GM12878 (cell line): Measurements from ENCODE around the gene ETHE1. TPM values are rescaled to one million over a fixed set of nuclear protein-coding genes. Genes with fewer than 3 reads are reported as not detected.

Experiments used
- ATF7 ChIP-seq: fragments of 450-650 bp; IDR thresholded peaks from 2 replicates; pipeline ENCODE4 v1.6.1; 2016; ENCODE audit warnings: low read depth, mild to moderate bottlenecking
- BMI1 ChIP-seq: fragments of 450-650 bp; IDR thresholded peaks from 2 replicates; pipeline ENCODE4 v1.6.1; 2016; ENCODE audit warnings: mild to moderate bottlenecking, moderate library complexity, borderline replicate concordance
- DPF2 ChIP-seq: fragments of 450-650 bp; IDR thresholded peaks from 2 replicates; pipeline ENCODE4 v1.6.1; 2017; ENCODE audit warnings: mild to moderate bottlenecking
- FOXK2 ChIP-seq: fragments of 450-650 bp; IDR thresholded peaks from 2 replicates; pipeline ENCODE4 v1.6.1; 2017; ENCODE audit warnings: mild to moderate bottlenecking, moderate library complexity
- HCFC1 ChIP-seq: fragments of 150-350 bp; IDR thresholded peaks from 2 replicates; pipeline ENCODE4 v1.6.1; 2014; ENCODE audit warnings: low read length
- HDAC6 ChIP-seq: fragments of 200-600 bp; sonication (generic); IDR thresholded peaks from one replicate; pipeline ENCODE4 v1.8.0; 2017; ENCODE audit warnings: antibody characterized with exemption; ENCODE audit not compliant: unreplicated experiment
- IKZF2 ChIP-seq, 2 experiments: fragments of 450-650 bp; IDR thresholded peaks; 2 replicates each; pipeline ENCODE4 v1.6.1; 2017; ENCODE audit warnings: mild to moderate bottlenecking in 2 of 2, moderate library complexity in 2 of 2
- NBN ChIP-seq: fragments of 450-650 bp; IDR thresholded peaks from 2 replicates; pipeline ENCODE4 v1.6.1; 2016
- NRF1 ChIP-seq: conservative IDR thresholded peaks from 2 replicates; pipeline ENCODE4 v1.6.1; 2011; ENCODE audit warnings: mild to moderate bottlenecking, low read depth, low read length, improper control_type of control experiment
- SPI1 ChIP-seq: IDR thresholded peaks from 2 replicates; pipeline ENCODE4 v1.6.1; 2011; ENCODE audit warnings: low read depth, mild to moderate bottlenecking, low read length, moderate library complexity, borderline replicate concordance; ENCODE audit not compliant: insufficient read depth
- WRNIP1 ChIP-seq: IDR thresholded peaks from 2 replicates; pipeline ENCODE4 v1.6.1; 2011; ENCODE audit warnings: low read depth, low read length, improper control_type of control experiment, borderline replicate concordance
- YY1 ChIP-seq: IDR thresholded peaks from 2 replicates; pipeline ENCODE4 v1.6.1; 2011; ENCODE audit warnings: low read depth, mild to moderate bottlenecking, low read length
- polyA plus RNA-seq, 11 experiments: library from polyadenylated mRNA; depleted of rRNA in 4 of 11; unstranded in 6 of 11; stranded (reverse) in 5 of 11; fragments of >200 nt; fragmentation: Nextera tagmentation in 4 of 11; fragmentation: Illumina TruSeq in 1 of 11; extraction: Ambion mirVana in 4 of 11; extraction: Trizol in 1 of 11; gene quantifications; 1 replicate in 1 of 11; 2 replicates in 10 of 11; pipeline versions ENCODE4 v1.2.1 to v1.2.3, GENCODE V29; 2011 to 2016; ENCODE audit warnings: inconsistent platforms in 2 of 11, missing spikeins in 2 of 11, low read depth in 1 of 11
- total RNA-seq, 4 experiments: library from RNA; depleted of rRNA in 3 of 4; stranded (reverse); fragments of >200 nt in 3 of 4; fragmentation: Illumina TruSeq in 1 of 4; extraction: Trizol in 1 of 4; gene quantifications; 2 replicates each; pipeline versions ENCODE4 v1.2.1 to v1.2.3, GENCODE V29; 2013 to 2021
- TF ChIP-seq, protein P1 (sequence below): IDR thresholded peaks from 2 replicates; pipeline ENCODE4 v1.6.1; 2011; ENCODE audit warnings: mild to moderate bottlenecking, low read depth, low read length, moderate library complexity; ENCODE audit not compliant: insufficient replicate concordance
- TF ChIP-seq, protein P2 (sequence below): fragments of 450-650 bp; IDR thresholded peaks from 2 replicates; pipeline ENCODE4 v1.6.1; 2017; ENCODE audit warnings: mild to moderate bottlenecking, moderate library complexity
- TF ChIP-seq, protein P3 (sequence below): fragments of 450-650 bp; IDR thresholded peaks from 2 replicates; pipeline ENCODE4 v1.6.1; 2018; ENCODE audit warnings: borderline replicate concordance, mild to moderate bottlenecking; ENCODE audit not compliant: partially characterized antibody
- TF ChIP-seq, protein P4 (sequence below): IDR thresholded peaks from 2 replicates; pipeline ENCODE4 v1.6.1; 2012; ENCODE audit warnings: low read depth, low read length, improper control_type of control experiment

Gene ETHE1
- total and polyA plus RNA-seq, 10 of the 15 experiments (the other 5 are each of a cell fraction or from before 2014, with no cell fraction given): 22.1 to 155 (median 52.7) TPM

DNA sequence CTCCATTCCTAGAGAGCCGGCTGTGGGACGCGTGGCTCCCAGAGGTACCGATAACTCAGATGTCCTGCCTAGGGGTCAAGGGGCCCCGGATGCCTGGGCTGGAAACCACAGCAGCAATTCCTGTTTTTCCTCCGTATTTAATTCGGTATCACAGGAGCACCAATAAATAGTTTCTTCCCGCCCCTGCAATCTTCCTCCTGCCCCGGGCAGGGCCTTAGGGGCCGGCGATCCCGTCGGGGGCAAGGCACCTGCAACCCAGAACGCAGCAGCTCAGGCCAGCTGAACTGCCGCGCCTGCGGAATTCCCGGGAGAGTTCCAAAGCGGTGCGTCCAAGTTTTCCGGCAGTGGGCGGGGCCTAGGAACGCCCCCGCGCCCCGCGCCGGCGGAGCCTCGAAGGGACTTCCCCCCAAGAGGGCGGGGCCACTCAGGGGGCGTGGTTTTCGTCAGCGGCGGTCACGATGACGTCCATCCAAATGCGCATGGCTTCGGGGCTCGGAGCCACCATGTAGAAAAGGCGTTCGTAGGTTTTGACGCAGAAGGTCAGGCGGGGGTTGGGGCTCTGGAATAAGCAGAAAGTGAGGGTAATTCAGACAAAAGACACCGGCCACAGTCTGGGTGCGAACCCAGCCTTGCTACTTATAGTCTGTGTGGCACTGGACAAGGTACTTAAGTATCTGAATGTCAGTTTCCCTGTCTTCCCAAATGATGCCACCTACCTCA, 51.9 kb downstream of the ETHE1 start (continued):
- TF ChIP-seq, protein P1, sequence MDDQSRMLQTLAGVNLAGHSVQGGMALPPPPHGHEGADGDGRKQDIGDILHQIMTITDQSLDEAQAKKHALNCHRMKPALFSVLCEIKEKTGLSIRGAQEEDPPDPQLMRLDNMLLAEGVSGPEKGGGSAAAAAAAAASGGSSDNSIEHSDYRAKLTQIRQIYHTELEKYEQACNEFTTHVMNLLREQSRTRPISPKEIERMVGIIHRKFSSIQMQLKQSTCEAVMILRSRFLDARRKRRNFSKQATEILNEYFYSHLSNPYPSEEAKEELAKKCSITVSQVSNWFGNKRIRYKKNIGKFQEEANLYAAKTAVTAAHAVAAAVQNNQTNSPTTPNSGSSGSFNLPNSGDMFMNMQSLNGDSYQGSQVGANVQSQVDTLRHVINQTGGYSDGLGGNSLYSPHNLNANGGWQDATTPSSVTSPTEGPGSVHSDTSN: no peak
- TF ChIP-seq NBN (0 out of 2 replicates have a peak, but pooled peaks have one; percentile 35), HCFC1 (no peak), FOXK2 (no peak), ATF7 (peak; percentile 60), BMI1 (no peak), WRNIP1 (no peak), NRF1 (0 out of 2 replicates have a peak, but pooled peaks have one; percentile 15), IKZF2 (IDR thresholded peaks at IDR 0.05) (0 out of 4 replicates have a peak, but pooled peaks of 1 of the 2 experiments have one; percentile 29), YY1 (peak; percentile 79), SPI1 (peak; percentile 56; the same call in 1 of the 2 replicates), DPF2 (peak; percentile 58), HDAC6 (no peak)
- TF ChIP-seq, protein P2, sequence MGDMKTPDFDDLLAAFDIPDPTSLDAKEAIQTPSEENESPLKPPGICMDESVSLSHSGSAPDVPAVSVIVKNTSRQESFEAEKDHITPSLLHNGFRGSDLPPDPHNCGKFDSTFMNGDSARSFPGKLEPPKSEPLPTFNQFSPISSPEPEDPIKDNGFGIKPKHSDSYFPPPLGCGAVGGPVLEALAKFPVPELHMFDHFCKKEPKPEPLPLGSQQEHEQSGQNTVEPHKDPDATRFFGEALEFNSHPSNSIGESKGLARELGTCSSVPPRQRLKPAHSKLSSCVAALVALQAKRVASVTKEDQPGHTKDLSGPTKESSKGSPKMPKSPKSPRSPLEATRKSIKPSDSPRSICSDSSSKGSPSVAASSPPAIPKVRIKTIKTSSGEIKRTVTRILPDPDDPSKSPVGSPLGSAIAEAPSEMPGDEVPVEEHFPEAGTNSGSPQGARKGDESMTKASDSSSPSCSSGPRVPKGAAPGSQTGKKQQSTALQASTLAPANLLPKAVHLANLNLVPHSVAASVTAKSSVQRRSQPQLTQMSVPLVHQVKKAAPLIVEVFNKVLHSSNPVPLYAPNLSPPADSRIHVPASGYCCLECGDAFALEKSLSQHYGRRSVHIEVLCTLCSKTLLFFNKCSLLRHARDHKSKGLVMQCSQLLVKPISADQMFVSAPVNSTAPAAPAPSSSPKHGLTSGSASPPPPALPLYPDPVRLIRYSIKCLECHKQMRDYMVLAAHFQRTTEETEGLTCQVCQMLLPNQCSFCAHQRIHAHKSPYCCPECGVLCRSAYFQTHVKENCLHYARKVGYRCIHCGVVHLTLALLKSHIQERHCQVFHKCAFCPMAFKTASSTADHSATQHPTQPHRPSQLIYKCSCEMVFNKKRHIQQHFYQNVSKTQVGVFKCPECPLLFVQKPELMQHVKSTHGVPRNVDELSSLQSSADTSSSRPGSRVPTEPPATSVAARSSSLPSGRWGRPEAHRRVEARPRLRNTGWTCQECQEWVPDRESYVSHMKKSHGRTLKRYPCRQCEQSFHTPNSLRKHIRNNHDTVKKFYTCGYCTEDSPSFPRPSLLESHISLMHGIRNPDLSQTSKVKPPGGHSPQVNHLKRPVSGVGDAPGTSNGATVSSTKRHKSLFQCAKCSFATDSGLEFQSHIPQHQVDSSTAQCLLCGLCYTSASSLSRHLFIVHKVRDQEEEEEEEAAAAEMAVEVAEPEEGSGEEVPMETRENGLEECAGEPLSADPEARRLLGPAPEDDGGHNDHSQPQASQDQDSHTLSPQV: no peak
- TF ChIP-seq, protein P3, sequence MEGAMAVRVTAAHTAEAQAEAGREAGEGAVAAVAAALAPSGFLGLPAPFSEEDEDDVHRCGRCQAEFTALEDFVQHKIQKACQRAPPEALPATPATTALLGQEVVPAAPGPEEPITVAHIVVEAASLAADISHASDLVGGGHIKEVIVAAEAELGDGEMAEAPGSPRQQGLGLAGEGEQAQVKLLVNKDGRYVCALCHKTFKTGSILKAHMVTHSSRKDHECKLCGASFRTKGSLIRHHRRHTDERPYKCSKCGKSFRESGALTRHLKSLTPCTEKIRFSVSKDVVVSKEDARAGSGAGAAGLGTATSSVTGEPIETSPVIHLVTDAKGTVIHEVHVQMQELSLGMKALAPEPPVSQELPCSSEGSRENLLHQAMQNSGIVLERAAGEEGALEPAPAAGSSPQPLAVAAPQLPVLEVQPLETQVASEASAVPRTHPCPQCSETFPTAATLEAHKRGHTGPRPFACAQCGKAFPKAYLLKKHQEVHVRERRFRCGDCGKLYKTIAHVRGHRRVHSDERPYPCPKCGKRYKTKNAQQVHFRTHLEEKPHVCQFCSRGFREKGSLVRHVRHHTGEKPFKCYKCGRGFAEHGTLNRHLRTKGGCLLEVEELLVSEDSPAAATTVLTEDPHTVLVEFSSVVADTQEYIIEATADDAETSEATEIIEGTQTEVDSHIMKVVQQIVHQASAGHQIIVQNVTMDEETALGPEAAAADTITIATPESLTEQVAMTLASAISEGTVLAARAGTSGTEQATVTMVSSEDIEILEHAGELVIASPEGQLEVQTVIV: no peak
- TF ChIP-seq, protein P4, sequence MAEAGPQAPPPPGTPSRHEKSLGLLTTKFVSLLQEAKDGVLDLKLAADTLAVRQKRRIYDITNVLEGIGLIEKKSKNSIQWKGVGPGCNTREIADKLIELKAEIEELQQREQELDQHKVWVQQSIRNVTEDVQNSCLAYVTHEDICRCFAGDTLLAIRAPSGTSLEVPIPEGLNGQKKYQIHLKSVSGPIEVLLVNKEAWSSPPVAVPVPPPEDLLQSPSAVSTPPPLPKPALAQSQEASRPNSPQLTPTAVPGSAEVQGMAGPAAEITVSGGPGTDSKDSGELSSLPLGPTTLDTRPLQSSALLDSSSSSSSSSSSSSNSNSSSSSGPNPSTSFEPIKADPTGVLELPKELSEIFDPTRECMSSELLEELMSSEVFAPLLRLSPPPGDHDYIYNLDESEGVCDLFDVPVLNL: no peak
